Measurements from ENCODE around the gene ERG28. TPM values are rescaled to one million over a fixed set of nuclear protein-coding genes. Genes with fewer than 3 reads are reported as not detected.

Gene ERG28
- polyA plus RNA-seq, 3 donors: 1.6 to 8.2 (median 5.7) TPM

DNA sequence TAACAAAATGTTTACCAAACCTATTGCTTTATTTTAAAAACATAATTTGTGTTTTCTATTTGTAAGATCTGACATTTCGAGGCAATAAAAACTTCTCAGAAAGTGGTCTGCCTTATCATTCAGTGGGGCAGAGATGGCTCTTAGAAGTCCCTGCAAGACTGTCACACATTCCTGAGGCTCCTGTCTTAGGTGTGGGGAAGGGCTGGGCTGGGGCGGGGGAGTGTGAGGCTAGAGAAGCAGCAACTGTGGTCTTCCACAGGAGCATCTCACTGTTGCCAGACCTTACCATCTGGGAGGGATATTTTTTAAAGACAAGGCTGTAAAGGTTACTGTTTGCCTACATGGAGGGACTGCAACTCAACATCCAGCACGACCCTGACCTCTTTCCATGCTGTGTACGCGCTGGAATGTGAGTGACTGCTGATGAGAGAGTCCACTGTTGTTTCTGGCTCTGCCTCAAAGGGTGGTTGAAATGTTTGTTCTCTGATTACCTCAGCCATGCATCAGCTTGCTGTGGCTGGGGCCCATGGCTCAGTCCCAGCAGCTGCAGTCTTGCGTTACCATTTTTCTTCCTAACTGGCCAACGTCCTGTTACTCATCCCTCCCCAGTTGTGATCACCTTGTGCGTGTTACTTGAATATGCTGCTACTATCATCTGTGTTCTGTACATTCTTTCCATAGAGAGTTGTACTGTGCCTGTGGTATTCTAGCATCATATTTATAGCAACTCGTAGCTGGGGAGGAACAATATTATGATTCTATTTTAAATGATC lies 12.4 kb downstream of the ERG28 start:
- Mint-ChIP-seq H3K27ac (peak overlapping the region in 1 of 7 donors; percentile 31), H3K9me3 (no peaks in the 10 kb centered on the region), H3K27me3 (ENCODE audit: low read depth in 3 of 3) (no peaks in the 10 kb centered on the region), H3K36me3 (peaks cover 65 to 93% of the 10 kb centered on the region in 2 donors), H3K4me1 (peaks cover 3% of the 10 kb centered on the region), H3K4me3 (no peak overlapping the region)
- no peaks in the 10 kb centered on the region for H3K4me1 ChIP-seq (ENCODE audit: control insufficient read depth in 1 of 2, insufficient read depth in 2 of 2, low read length in 2 of 2)
- H3K4me2 ChIP-seq (replicated peaks; ENCODE audit: extremely low read depth, low read length, poor library complexity, severe bottlenecking): no peak overlapping the region
- no peak overlapping the region for H3K9ac ChIP-seq (ENCODE audit: insufficient read depth, low read length, poor library complexity, severe bottlenecking)
- H2AFZ ChIP-seq (ENCODE audit: insufficient read depth, low read depth, low read length, poor library complexity, severe bottlenecking): no peak overlapping the region
- DNase-seq: no peak
- H3K27me3 ChIP-seq (ENCODE audit: control insufficient read depth in 2 of 2, insufficient read depth in 2 of 2, low read length in 2 of 2): no peaks in the 10 kb centered on the region
- H3K79me2 ChIP-seq (ENCODE audit: insufficient read depth, low read length): no peaks in the 10 kb centered on the region
- TF ChIP-seq, protein P1, sequence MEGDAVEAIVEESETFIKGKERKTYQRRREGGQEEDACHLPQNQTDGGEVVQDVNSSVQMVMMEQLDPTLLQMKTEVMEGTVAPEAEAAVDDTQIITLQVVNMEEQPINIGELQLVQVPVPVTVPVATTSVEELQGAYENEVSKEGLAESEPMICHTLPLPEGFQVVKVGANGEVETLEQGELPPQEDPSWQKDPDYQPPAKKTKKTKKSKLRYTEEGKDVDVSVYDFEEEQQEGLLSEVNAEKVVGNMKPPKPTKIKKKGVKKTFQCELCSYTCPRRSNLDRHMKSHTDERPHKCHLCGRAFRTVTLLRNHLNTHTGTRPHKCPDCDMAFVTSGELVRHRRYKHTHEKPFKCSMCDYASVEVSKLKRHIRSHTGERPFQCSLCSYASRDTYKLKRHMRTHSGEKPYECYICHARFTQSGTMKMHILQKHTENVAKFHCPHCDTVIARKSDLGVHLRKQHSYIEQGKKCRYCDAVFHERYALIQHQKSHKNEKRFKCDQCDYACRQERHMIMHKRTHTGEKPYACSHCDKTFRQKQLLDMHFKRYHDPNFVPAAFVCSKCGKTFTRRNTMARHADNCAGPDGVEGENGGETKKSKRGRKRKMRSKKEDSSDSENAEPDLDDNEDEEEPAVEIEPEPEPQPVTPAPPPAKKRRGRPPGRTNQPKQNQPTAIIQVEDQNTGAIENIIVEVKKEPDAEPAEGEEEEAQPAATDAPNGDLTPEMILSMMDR (IDR thresholded peaks at IDR 0.05): no peak
- intact Hi-C loops (cut with micrococcal nuclease): no loop called here
- H3K9me3 ChIP-seq (replicated peaks in 1 of 2; ENCODE audit: control insufficient read depth in 1 of 2, insufficient read depth in 1 of 2, low read length in 2 of 2): no peaks in the 10 kb centered on the region
- H3K36me3 ChIP-seq (replicated peaks in 1 of 2; ENCODE audit: control insufficient read depth in 1 of 2, insufficient read depth in 2 of 2, low read length in 2 of 2): peaks cover 54 to 92% of the 10 kb centered on the region in 2 donors
- 100% methylated on average over 3 of the region's 9 CpGs for WGBS (ENCODE audit: insufficient coverage)
- no peak overlapping the region for H3K27ac ChIP-seq (ENCODE audit: low read depth in 1 of 2, low read length in 2 of 2)
- H3K4me3 ChIP-seq (replicated peaks in 1 of 3; ENCODE audit: low read depth in 2 of 3, low read length in 3 of 3): no peak overlapping the region
- H4K20me1 ChIP-seq (ENCODE audit: insufficient read depth, low read length): peaks cover 3% of the 10 kb centered on the region

DNA sequence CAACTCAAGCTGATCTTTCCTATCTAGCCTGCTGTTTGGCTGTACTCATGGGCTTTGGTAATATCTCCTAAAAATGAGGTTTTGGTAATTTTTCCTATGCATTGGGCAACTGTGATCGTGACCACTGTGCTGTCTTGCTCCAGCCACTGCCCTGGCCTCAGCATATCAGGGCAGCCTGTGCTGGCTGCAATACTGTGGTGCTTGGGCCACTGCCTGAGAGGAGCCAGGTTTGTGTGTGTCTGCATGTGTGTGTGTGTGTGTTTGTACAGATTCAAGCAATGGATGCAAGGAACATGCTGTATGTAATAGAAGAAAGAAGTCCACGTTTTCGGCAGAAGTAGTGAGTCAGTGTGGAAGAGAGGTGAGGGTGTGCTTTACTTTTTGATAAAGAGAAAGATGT lies 13.0 kb downstream of the ERG28 start:
- intact Hi-C loops (cut with micrococcal nuclease): no loop called here
- TF ChIP-seq, protein P1 (IDR thresholded peaks at IDR 0.05): no peak
- Mint-ChIP-seq H3K4me3 (no peak overlapping the region), H3K27ac (peak overlapping the region in 1 of 7 donors; percentile 32), H3K27me3 (ENCODE audit: low read depth in 3 of 3) (no peaks in the 10 kb centered on the region), H3K36me3 (peaks cover 62 to 91% of the 10 kb centered on the region in 2 donors), H3K9me3 (no peaks in the 10 kb centered on the region), H3K4me1 (peaks cover 3% of the 10 kb centered on the region)
- H4K20me1 ChIP-seq (ENCODE audit: insufficient read depth, low read length): peaks cover 3% of the 10 kb centered on the region
- H3K4me1 ChIP-seq (ENCODE audit: control insufficient read depth in 1 of 2, insufficient read depth in 2 of 2, low read length in 2 of 2): no peaks in the 10 kb centered on the region
- H3K27ac ChIP-seq (ENCODE audit: low read depth in 1 of 2, low read length in 2 of 2): no peak overlapping the region
- peaks cover 54 to 95% of the 10 kb centered on the region in 2 donors for H3K36me3 ChIP-seq (replicated peaks in 1 of 2; ENCODE audit: control insufficient read depth in 1 of 2, insufficient read depth in 2 of 2, low read length in 2 of 2)
- no peak overlapping the region for H3K4me2 ChIP-seq (replicated peaks; ENCODE audit: extremely low read depth, low read length, poor library complexity, severe bottlenecking)
- no peak overlapping the region for H3K4me3 ChIP-seq (replicated peaks in 1 of 3; ENCODE audit: low read depth in 2 of 3, low read length in 3 of 3)
- DNase-seq: no peak
- WGBS (ENCODE audit: insufficient coverage): 64% methylated on average over 1 of the region's 3 CpGs
- H3K9ac ChIP-seq (ENCODE audit: insufficient read depth, low read length, poor library complexity, severe bottlenecking): no peak overlapping the region
- no peak overlapping the region for H2AFZ ChIP-seq (ENCODE audit: insufficient read depth, low read depth, low read length, poor library complexity, severe bottlenecking)
- H3K27me3 ChIP-seq (ENCODE audit: control insufficient read depth in 2 of 2, insufficient read depth in 2 of 2, low read length in 2 of 2): no peaks in the 10 kb centered on the region
- no peaks in the 10 kb centered on the region for H3K9me3 ChIP-seq (replicated peaks in 1 of 2; ENCODE audit: control insufficient read depth in 1 of 2, insufficient read depth in 1 of 2, low read length in 2 of 2)
- no peaks in the 10 kb centered on the region for H3K79me2 ChIP-seq (ENCODE audit: insufficient read depth, low read length)
